Liver (tissue), 9 donors: ENCODE results near the gene LPAR1. TPM values are rescaled to one million over a fixed set of nuclear protein-coding genes. Genes with fewer than 3 reads are reported as not detected.

ENCODE experiments used
- DNase-seq: peaks from one replicate; pipeline ENCODE4 v3.0.0-alpha.2; 2017; ENCODE audit warnings: low spot score
- H3K27ac ChIP-seq, 2 donors: one replicate each; pipeline ENCODE4 v1.7.0; 2013; ENCODE audit warnings: inconsistent platforms in 2 of 2, low read length in 2 of 2, control low read depth in 1 of 2, low read depth in 1 of 2, mild to moderate bottlenecking in 1 of 2
- H3K27me3 ChIP-seq, 4 donors: one replicate each; pipeline versions ENCODE4 v1.6.1 to v1.7.0; 2013; ENCODE audit warnings: low read length in 3 of 4, inconsistent platforms in 1 of 4, mild to moderate bottlenecking in 1 of 4, moderate library complexity in 1 of 4; ENCODE audit not compliant: control insufficient read depth in 4 of 4, insufficient read depth in 4 of 4
- H3K36me3 ChIP-seq, 4 donors: one replicate each; pipeline versions ENCODE4 v1.6.1 to v1.7.0; 2013; ENCODE audit warnings: low read length in 3 of 4, mild to moderate bottlenecking in 3 of 4, low read depth in 1 of 4, moderate library complexity in 1 of 4; ENCODE audit not compliant: control insufficient read depth in 4 of 4, insufficient read depth in 3 of 4
- H3K4me1 ChIP-seq, 4 donors: one replicate each; pipeline versions ENCODE4 v1.6.1 to v1.7.0; 2013; ENCODE audit warnings: low read length in 3 of 4, mild to moderate bottlenecking in 3 of 4, moderate library complexity in 1 of 4; ENCODE audit not compliant: control insufficient read depth in 4 of 4, insufficient read depth in 4 of 4
- H3K4me3 ChIP-seq, 3 donors: one replicate each; pipeline versions ENCODE4 v1.6.1 to v1.7.0; 2013; ENCODE audit warnings: low read length in 3 of 3, control low read depth in 1 of 3, low read depth in 1 of 3, mild to moderate bottlenecking in 1 of 3
- H3K9ac ChIP-seq, 2 donors: one replicate each; pipeline ENCODE4 v1.7.0; 2013; ENCODE audit warnings: low read length in 2 of 2, mild to moderate bottlenecking in 2 of 2, moderate library complexity in 2 of 2, control low read depth in 1 of 2, low read depth in 1 of 2
- H3K9me3 ChIP-seq, 4 donors: one replicate each; pipeline versions ENCODE4 v1.6.1 to v1.7.0; 2013; ENCODE audit warnings: low read length in 3 of 4; ENCODE audit not compliant: control insufficient read depth in 4 of 4
- EGR1 ChIP-seq, 2 donors: IDR thresholded peaks; 2 replicates each; pipeline ENCODE4 v1.6.1; 2016 to 2018; ENCODE audit warnings: antibody characterized with exemption in 2 of 2, low read depth in 2 of 2
- FOXA2 ChIP-seq: IDR thresholded peaks from 2 replicates; pipeline ENCODE4 v1.6.1; 2016; ENCODE audit warnings: antibody characterized with exemption
- GABPA ChIP-seq, 2 donors: IDR thresholded peaks in 1 of 2; conservative IDR thresholded peaks in 1 of 2; 2 replicates each; pipeline ENCODE4 v1.6.1; 2016; ENCODE audit warnings: antibody characterized with exemption in 2 of 2, mild to moderate bottlenecking in 1 of 2, moderate library complexity in 1 of 2
- HNF4A ChIP-seq, 2 donors: conservative IDR thresholded peaks; 2 replicates each; pipeline ENCODE4 v1.6.1; 2016; ENCODE audit warnings: antibody characterized with exemption in 2 of 2, mild to moderate bottlenecking in 2 of 2
- HNF4G ChIP-seq: IDR thresholded peaks from 2 replicates; pipeline ENCODE4 v1.6.1; 2016; ENCODE audit warnings: antibody characterized with exemption
- JUND ChIP-seq, 2 donors: IDR thresholded peaks; 2 replicates each; pipeline ENCODE4 v1.6.1; 2016; ENCODE audit warnings: antibody characterized with exemption in 2 of 2
- NR2F2 ChIP-seq: IDR thresholded peaks from 2 replicates; pipeline ENCODE4 v1.6.1; 2016; ENCODE audit warnings: antibody characterized with exemption
- RAD21 ChIP-seq, 2 donors: IDR thresholded peaks; 2 replicates each; pipeline ENCODE4 v1.6.1; 2016; ENCODE audit warnings: antibody characterized with exemption in 2 of 2, mild to moderate bottlenecking in 2 of 2
- RXRA ChIP-seq, 2 donors: IDR thresholded peaks; 2 replicates each; pipeline ENCODE4 v1.6.1; 2017 to 2018; ENCODE audit warnings: antibody characterized with exemption in 2 of 2, mild to moderate bottlenecking in 1 of 2
- SP1 ChIP-seq: IDR thresholded peaks from 2 replicates; pipeline ENCODE4 v1.6.1; 2018; ENCODE audit warnings: antibody characterized with exemption, mild to moderate bottlenecking
- TAF1 ChIP-seq: conservative IDR thresholded peaks from 2 replicates; pipeline ENCODE4 v1.6.1; 2016; ENCODE audit warnings: antibody characterized with exemption, mild to moderate bottlenecking
- YY1 ChIP-seq: IDR thresholded peaks from 2 replicates; pipeline ENCODE4 v1.6.1; 2016; ENCODE audit warnings: antibody characterized with exemption, mild to moderate bottlenecking
- WGBS: extraction: QIAGEN DNeasy Blood & Tissue Kit; methylation state at CpG from one replicate; pipeline ENCODE4 v1.1.7; 2013; 5-methylcytosine and 5-hydroxymethylcytosine counted together
- polyA plus RNA-seq, 2 donors: library from polyadenylated mRNA; stranded (reverse) in 1 of 2; unstranded in 1 of 2; fragments of 200-250 nt in 1 of 2; fragments of >200 nt in 1 of 2; fragmentation: Nextera tagmentation in 1 of 2; extraction: Ambion mirVana in 1 of 2; gene quantifications; one replicate each; pipeline versions ENCODE4 v1.2.1 to v1.2.3, GENCODE V29; 2013 to 2015
- total RNA-seq, 2 donors: library from RNA; depleted of rRNA; stranded (reverse); fragments of >200 nt; gene quantifications; one replicate each; pipeline ENCODE4 v1.2.3, GENCODE V29; 2014
- TF ChIP-seq, protein P1 (sequence below): IDR thresholded peaks from 2 replicates; pipeline ENCODE4 v1.6.1; 2016; ENCODE audit warnings: antibody characterized with exemption, mild to moderate bottlenecking
- TF ChIP-seq, protein P2 (sequence below): fragments of 150-350 bp; IDR thresholded peaks from 2 replicates; pipeline ENCODE4 v1.5.1; 2017; ENCODE audit warnings: improper control_type of control experiment, low read depth, low read length; ENCODE audit not compliant: missing input control
- TF ChIP-seq, protein P3 (sequence below): IDR thresholded peaks from 2 replicates; pipeline ENCODE4 v1.6.1; 2016; ENCODE audit warnings: antibody characterized with exemption
- TF ChIP-seq, protein P4 (sequence below): IDR thresholded peaks from 2 replicates; pipeline ENCODE4 v1.6.1; 2016; ENCODE audit warnings: antibody characterized with exemption
- TF ChIP-seq, protein P5 (sequence below): IDR thresholded peaks from 2 replicates; pipeline ENCODE4 v1.6.1; 2016; ENCODE audit warnings: antibody characterized with exemption
- donor health status: healthy.
- donor health status: healthy.
- donor health status: healthy.
- donor health status: healthy.
- donor health status: healthy.

Gene LPAR1
- total and polyA plus RNA-seq, 4 donors: 0.51 to 3.6 (median 1.1) TPM

DNA sequence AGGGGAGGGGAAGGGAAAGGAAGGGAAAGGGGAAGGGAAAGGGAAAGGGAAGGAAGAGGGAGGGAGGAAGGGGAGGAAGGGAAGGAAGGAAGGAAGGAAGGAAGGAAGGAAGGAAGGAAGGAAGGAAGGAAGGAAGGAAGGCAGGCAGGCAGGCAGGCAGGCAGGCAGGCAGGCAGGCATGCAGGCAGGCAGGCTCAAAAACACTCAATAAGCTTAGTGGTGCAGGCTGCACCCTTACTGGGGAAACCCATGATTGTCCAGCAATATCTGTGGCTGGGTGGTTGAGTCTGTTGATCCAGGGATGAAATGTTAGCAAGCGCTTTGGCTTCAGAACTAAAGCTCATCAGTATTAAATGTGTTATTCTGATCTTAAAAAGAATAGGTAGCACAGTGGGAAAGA, 145.6 kb downstream of the LPAR1 start:
- Histone ChIP-seq H3K9me3 (no peaks in the 10 kb centered on the region), H3K4me3 (no peak overlapping the region), H3K4me1 (no peaks in the 10 kb centered on the region), H3K9ac (no peak overlapping the region), H3K36me3 (no peaks in the 10 kb centered on the region), H3K27ac (no peak overlapping the region), H3K27me3 (no peaks in the 10 kb centered on the region)
- DNase-seq: no peak
- TF ChIP-seq RAD21 (IDR thresholded peaks at IDR 0.05) (no peak), GABPA (IDR thresholded peaks at IDR 0.05 in 1 of 2, conservative IDR thresholded peaks at IDR 0.05 in 1 of 2) (no peak), HNF4G (no peak), JUND (IDR thresholded peaks at IDR 0.05) (no peak), EGR1 (IDR thresholded peaks at IDR 0.05; ENCODE audit: low read depth in 2 of 2) (no peak), YY1 (no peak), SP1 (no peak), RXRA (IDR thresholded peaks at IDR 0.05) (no peak), HNF4A (conservative IDR thresholded peaks at IDR 0.05) (no peak)
- TF ChIP-seq, protein P1, sequence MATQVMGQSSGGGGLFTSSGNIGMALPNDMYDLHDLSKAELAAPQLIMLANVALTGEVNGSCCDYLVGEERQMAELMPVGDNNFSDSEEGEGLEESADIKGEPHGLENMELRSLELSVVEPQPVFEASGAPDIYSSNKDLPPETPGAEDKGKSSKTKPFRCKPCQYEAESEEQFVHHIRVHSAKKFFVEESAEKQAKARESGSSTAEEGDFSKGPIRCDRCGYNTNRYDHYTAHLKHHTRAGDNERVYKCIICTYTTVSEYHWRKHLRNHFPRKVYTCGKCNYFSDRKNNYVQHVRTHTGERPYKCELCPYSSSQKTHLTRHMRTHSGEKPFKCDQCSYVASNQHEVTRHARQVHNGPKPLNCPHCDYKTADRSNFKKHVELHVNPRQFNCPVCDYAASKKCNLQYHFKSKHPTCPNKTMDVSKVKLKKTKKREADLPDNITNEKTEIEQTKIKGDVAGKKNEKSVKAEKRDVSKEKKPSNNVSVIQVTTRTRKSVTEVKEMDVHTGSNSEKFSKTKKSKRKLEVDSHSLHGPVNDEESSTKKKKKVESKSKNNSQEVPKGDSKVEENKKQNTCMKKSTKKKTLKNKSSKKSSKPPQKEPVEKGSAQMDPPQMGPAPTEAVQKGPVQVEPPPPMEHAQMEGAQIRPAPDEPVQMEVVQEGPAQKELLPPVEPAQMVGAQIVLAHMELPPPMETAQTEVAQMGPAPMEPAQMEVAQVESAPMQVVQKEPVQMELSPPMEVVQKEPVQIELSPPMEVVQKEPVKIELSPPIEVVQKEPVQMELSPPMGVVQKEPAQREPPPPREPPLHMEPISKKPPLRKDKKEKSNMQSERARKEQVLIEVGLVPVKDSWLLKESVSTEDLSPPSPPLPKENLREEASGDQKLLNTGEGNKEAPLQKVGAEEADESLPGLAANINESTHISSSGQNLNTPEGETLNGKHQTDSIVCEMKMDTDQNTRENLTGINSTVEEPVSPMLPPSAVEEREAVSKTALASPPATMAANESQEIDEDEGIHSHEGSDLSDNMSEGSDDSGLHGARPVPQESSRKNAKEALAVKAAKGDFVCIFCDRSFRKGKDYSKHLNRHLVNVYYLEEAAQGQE: no peak
- TF ChIP-seq, protein P2, sequence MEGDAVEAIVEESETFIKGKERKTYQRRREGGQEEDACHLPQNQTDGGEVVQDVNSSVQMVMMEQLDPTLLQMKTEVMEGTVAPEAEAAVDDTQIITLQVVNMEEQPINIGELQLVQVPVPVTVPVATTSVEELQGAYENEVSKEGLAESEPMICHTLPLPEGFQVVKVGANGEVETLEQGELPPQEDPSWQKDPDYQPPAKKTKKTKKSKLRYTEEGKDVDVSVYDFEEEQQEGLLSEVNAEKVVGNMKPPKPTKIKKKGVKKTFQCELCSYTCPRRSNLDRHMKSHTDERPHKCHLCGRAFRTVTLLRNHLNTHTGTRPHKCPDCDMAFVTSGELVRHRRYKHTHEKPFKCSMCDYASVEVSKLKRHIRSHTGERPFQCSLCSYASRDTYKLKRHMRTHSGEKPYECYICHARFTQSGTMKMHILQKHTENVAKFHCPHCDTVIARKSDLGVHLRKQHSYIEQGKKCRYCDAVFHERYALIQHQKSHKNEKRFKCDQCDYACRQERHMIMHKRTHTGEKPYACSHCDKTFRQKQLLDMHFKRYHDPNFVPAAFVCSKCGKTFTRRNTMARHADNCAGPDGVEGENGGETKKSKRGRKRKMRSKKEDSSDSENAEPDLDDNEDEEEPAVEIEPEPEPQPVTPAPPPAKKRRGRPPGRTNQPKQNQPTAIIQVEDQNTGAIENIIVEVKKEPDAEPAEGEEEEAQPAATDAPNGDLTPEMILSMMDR: no peak
- TF ChIP-seq, protein P3, sequence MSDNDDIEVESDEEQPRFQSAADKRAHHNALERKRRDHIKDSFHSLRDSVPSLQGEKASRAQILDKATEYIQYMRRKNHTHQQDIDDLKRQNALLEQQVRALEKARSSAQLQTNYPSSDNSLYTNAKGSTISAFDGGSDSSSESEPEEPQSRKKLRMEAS: no peak
- 90% methylated on average over 1 of the region's 1 CpG for WGBS

DNA sequence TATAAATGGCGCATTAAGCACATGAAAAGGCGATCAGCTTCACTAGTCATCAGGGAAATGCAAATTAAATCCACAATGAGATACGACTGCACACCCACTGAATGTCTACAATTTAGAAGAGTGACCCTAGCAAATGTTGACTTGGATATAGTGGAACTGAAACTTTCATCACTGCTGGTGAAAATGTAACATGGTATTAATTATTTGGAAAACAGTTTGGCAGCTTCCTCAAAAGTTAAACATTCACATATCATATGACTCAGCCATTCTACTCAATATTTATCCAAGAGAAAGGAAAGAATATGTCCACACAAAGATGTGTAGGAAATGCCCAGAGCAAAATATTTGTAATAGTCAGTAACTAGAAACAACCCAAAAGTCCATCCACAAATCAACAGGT, 146.5 kb downstream of the LPAR1 start:
- H3K27me3 ChIP-seq: no peaks in the 10 kb centered on the region
- WGBS: 87% methylated on average over 3 of the region's 3 CpGs
- no peaks in the 10 kb centered on the region for H3K9me3 ChIP-seq
- TF ChIP-seq JUND (IDR thresholded peaks at IDR 0.05) (peak in 1 of 2 donors; percentile 25), TAF1 (no peak), NR2F2 (no peak), YY1 (no peak), EGR1 (IDR thresholded peaks at IDR 0.05; ENCODE audit: low read depth in 2 of 2) (no peak), SP1 (no peak)
- no peak for DNase-seq
- H3K4me3 ChIP-seq: no peak overlapping the region
- no peaks in the 10 kb centered on the region for H3K36me3 ChIP-seq
- H3K9ac ChIP-seq: no peak overlapping the region
- no peak overlapping the region for H3K27ac ChIP-seq
- no peaks in the 10 kb centered on the region for H3K4me1 ChIP-seq

DNA sequence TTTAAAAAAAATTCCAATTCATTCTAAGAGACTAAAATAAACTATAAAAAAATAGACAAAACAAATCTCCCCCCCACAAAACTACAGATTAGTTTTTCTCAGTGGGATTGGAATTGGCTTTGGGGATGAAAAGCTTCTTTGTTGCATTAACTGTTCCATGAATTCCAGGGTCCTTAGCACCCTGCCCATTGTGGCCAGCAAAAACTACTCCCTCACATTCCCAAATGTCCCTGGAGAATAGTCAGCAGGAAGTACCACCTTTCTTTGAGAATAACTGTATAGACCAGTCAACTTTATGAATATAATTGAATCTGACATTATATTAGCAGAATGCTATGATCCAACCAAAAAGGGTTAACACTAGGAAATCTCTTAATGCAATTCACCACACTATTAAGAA, 147.9 kb downstream of the LPAR1 start:
- H3K36me3 ChIP-seq: no peaks in the 10 kb centered on the region
- H3K4me3 ChIP-seq: no peak overlapping the region
- no peaks in the 10 kb centered on the region for H3K9me3 ChIP-seq
- no peaks in the 10 kb centered on the region for H3K4me1 ChIP-seq
- H3K27me3 ChIP-seq: no peaks in the 10 kb centered on the region
- H3K27ac ChIP-seq: no peak overlapping the region
- no peak for DNase-seq
- no peak overlapping the region for H3K9ac ChIP-seq
- TF ChIP-seq JUND (IDR thresholded peaks at IDR 0.05) (no peak), EGR1 (IDR thresholded peaks at IDR 0.05; ENCODE audit: low read depth in 2 of 2) (no peak), RXRA (IDR thresholded peaks at IDR 0.05) (no peak), SP1 (no peak), HNF4A (conservative IDR thresholded peaks at IDR 0.05) (no peak), NR2F2 (no peak), RAD21 (IDR thresholded peaks at IDR 0.05) (no peak), TAF1 (no peak), GABPA (IDR thresholded peaks at IDR 0.05 in 1 of 2, conservative IDR thresholded peaks at IDR 0.05 in 1 of 2) (no peak), FOXA2 (no peak), YY1 (no peak)
- TF ChIP-seq, protein P4, sequence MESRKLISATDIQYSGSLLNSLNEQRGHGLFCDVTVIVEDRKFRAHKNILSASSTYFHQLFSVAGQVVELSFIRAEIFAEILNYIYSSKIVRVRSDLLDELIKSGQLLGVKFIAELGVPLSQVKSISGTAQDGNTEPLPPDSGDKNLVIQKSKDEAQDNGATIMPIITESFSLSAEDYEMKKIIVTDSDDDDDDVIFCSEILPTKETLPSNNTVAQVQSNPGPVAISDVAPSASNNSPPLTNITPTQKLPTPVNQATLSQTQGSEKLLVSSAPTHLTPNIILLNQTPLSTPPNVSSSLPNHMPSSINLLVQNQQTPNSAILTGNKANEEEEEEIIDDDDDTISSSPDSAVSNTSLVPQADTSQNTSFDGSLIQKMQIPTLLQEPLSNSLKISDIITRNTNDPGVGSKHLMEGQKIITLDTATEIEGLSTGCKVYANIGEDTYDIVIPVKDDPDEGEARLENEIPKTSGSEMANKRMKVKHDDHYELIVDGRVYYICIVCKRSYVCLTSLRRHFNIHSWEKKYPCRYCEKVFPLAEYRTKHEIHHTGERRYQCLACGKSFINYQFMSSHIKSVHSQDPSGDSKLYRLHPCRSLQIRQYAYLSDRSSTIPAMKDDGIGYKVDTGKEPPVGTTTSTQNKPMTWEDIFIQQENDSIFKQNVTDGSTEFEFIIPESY: no peak
- TF ChIP-seq, protein P2: no peak
- TF ChIP-seq, protein P5, sequence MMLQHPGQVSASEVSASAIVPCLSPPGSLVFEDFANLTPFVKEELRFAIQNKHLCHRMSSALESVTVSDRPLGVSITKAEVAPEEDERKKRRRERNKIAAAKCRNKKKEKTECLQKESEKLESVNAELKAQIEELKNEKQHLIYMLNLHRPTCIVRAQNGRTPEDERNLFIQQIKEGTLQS: no peak
